NCI-H2029 treated with DMSO at 0.1 percent for 48 hours (cell line): ENCODE results near the gene MED15.

Source experiments
- DNase-seq: peaks from one replicate; lab custom pipeline; 2025; lab: John Stamatoyannopoulos, UW

MED15 gene

DNA sequence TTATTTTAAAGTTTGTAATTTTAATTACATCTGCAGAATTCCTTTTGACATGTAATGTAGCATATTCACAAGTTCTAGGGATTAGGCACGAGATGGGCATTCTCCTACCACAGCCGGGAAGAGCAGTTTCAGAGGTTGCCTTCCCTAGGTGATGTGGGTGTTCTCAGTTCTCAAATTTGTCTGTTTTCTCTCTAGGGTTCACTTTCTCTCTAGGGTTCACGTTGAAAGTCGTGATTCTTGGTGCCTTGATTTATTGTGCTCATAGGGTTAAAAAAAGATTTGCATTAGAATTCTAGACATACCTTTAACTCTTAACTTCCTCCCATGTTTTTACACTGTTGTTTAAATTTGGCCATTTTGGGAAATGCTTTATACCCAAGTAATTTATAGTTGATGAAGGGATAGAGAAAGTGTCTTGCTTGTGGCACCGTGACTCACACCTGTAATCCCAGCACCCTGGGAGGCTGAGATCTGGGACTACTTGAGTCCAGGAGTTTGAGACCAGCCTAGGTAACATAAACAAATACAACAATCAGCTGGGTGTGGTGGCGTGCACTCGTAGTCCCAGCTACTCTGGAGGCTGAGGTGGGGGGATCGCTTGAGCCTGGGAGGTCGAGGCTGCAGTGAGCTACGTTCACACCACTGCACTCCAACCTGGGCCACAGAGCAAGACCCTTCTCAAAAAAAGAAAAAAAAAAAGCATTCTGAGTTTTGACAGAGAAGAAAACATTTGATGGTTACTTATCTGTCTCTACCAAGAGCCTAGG is 3.6 kb downstream of the MED15 start:
- DNase-seq: no peak

DNA sequence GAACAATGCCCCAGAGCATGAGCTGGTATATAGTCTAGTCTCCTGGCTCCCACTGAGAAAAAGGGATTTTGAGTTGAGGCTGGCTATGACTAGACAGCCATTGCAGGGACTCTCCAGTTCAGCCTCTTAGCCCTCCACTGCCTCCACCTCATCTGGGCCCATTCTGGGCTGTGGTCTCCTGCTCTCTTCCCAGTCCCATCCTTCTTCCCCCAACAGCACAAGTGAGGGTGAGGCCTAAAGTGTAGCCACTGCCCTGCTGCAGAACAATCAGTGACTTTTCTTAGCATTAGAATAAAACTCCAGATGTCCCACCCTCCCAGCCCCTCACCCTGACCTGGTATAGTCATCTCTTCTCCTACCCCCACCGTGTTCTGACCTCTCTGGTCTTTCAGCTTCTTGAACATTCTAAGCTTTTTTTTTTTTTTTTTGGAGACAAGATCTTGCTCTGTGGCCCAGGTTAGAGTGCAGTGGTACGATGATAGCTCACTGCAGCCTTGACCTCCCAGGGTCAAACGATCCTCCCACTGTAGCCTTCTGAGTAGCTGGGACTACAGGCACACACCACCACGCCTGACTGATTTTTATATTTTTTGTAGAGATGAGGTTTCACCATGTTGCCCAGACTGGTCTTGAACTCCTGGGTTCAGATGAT is 4.3 kb downstream of the MED15 start:
- DNase-seq: no peak

DNA sequence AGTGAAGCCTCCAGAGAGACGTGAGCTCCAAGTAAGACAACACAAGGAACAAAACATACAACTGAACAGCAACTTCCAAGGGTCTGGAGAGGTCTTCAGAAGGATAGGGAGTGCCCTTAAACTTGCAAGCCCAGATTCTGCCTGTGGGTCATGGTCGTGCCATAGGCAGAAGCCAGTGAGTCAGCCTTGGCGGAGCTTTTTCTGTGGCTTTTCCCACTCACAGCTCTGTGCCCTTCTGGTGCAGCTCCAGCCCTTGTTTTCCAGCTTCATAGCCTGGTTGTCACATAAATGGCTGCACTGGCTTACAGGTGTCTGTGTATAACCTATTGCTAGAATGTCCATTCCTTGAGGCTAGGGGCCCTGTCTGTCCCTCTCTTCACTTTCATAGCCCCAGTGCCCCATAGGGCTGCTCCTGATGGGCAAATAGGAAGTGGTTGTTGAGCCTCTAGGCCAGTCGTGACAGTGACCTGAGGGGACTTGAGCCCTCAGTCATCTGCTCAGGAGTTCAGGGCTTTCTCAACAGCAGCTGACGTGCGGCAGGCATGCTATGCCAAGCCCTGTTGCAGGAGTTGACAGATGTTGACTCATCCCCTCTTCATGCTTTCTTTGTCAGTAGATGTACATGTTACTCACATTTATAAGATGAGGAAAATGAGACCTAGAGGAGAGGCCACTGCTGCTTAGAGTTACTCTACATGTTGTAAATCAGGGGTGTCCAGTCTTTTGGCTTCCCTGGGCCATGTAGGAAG is 7.4 kb downstream of the MED15 start:
- DNase-seq: no peak

DNA sequence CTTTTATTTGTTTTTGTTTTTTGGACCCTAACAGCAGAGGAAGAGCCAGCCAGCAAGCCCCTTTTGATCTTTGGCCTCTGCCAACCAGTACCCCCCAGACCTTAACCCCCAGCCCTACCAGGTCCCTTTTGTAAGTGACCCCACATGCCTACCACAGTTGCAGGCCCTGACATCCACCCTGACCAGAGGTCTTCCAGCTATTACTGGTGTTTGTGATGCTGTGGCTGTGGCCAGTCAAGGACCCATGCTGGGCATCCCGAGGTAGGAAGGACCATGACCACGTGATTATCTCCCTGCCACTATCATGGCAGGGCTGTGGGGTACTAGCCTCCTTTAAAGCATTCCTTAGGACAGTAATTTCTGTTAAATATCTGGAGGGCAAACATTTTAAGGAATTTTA is 9.0 kb downstream of the MED15 start:
- no peak for DNase-seq

DNA sequence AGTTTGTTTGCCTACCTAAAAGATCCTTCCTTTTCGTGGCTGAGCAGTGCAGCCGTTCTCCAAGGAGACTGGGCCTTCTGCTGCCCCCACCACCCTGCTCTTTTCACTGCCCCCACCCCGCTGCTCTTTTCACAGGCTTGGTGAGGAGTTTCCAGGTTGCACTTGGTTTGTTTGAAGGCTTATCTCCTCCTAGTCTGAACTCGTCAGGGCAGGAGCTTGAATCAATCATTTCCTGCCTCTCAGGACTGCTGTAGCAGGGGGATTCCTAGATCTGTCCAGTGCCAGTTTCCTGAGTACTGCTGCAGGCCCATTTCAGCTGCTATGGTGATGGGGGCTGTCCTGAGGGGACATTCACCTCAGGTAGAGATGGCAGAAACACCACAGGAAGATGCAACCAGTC is 10.0 kb downstream of the MED15 start:
- DNase-seq: no peak

DNA sequence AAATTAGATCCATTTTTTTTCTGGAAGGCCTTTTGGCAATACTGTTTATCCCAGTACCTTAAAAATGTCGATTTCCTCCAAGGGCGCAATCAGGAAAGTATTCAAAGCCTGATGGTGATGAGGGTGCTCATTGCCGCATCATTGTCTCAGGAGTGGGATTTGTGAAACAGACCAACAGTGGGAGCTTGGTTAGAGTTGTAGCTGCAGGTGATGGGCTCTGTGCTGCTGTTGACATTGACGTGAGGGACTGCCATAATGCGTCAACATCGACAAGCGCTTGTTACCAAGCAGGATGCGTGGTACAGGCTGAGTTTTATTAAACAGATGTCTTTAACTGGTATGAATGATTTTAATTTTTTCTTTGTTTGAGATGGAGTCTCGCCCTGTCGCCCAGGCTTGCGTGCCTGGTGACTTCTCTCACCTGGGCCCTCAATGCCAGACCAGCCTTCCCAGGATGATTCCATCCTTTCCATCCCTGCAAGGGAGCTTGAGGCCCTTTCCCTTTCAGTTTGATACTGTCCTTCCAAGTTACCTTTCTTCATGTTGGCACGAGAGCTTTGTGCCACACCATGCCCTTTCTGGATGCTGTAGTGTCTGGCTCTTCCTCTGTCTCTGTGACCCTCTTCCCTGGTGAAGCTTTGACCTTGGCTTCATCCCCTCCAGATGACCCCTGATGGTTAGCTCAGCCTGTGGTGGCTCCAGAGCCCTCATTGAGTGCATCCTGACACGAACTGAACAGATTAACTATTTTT is 10.6 kb downstream of the MED15 start:
- DNase-seq: no peak

DNA sequence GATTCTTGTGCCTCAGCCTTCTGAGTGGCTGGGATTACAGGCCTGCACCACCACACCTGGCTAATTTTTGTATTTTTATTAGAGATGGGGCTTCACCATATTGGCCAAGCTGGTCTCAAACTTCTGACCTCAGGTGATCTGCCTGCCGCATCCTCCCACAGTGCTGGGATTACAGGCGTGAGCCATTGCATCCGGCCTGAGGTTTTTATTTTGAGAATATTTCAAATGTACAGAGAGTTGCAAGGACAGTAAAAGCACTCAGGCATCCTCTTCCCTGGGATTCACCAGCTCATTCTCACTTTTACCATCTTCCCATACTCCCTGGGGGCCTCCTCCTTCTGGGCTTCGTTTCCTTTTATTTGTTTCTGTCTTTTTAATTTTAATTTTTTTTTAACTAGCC is 12.1 kb downstream of the MED15 start:
- no peak for DNase-seq

DNA sequence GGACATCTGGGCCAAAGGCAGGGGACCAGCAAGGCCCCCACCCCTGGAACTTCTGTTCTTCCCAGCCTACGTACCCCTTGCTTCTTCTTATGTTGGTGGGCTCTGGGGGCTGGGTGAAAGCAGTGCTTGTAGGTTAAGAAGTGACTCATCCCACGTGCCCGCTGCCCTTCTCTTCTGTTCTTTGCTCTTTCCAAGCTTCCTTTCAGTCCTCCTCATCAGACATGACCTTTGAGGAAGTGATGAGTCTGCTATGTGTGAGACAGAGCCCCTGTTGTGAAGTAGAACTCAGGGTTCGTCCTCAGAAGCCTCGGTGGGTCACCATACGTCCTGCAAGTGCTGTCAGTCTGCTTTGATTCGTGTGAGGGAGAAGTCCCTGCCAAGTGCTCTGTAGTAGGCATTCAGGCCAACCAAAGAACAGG is 12.7 kb downstream of the MED15 start:
- DNase-seq: no peak

DNA sequence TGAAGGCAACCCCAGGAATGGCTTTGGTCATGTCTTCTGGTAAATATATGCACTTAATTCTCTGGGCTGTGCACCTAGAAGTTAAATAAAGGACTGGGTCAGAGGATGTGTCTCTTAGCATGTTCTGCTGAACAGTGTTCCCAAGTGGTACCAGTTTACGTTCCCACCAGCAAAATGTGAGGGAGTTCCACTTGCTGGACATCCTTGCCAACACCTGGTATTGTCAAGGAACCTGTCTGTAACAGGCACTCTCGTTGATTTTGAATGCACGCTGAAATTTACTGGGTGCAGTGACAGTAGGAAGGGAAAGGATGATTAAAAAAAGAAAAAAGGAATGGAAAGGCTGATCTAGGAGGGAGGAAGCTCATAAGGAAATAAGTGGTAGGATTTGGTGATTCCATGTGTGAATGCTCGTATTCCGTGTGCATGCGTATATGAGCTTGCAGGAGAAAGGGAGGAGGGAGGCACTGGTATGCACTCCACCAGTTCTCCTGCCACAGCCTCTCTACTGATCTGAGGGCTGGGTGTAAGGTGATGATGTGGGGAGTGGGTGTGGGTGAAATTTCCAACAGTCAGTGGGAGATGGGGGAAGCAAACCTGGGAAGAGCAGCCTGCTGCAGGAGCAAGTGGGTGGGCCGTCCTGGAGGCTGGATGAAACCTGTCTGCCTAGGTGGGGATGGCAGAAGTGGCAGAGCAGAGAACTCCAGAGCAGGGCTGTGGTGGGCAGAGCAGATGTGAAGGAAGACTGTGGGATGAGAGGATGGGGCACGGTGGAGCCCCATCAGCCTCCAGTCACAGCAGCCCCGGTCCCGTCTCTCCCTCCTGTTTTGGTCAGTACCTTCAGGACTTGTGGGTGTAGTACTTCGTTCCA is 15.0 kb downstream of the MED15 start:
- no peak for DNase-seq

DNA sequence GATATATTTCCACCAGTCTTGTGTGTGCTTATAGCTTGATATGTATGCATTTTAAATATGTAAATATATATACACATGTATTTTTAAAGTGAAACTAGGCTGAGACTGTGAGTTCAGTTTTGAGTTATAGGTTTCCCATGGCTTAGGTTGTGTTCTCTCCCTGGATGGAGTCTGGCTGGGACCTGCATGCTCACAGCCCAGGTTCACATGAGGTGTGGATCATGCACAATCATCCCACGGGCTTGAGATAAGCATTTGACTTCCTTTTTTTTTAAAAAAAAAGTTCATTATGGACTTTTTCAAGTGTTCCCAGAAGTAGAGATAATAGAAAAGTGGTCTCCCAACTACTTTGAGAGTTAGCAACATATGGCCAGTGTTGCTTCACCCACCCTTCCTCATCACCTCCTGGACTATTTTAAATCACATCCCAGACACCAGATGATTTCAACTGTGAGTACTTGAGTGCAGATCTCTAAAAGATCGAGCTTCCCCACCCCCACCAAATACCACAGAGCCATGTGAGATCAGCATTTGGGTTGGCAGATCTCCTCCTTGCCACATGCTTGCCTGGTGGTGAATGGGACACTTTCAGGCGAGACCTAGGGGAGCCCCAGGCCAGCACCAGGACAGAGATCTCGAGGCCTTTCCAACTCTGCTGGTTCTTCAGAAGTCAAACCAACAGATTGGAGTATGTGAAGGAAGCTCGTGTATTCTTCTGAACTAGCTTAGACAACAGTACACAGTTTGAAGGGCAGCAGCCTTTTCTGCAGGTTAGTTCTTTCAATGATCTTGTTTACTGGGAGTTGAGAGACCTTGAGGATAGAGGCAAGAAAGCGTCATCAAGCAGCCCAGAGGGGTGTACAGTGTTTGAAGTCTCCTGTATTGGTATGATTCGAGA is 15.9 kb downstream of the MED15 start:
- no peak for DNase-seq

DNA sequence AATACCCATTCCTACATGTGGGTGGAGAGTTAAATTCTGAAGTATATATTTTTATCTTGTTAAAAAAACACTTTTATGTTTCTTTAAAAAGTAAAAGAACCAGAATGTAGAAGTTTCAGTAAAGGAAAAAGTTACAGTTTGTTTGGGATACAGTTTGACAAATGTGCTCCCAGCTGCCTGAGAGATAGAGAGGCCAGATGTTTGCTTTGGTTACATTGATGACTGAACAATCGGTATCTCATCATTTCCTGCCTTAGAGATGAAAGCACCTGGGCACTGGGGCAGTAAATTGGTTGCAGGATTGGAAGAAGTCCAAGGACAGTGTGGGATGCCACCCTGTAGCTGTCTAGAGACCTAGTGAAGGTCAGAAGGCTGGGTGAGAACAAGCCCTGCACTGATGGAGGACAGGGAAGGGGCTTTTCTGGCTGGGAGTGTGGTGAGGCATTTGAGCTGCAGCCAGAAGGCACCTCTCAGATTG is 16.6 kb downstream of the MED15 start:
- DNase-seq: peak; percentile 63

DNA sequence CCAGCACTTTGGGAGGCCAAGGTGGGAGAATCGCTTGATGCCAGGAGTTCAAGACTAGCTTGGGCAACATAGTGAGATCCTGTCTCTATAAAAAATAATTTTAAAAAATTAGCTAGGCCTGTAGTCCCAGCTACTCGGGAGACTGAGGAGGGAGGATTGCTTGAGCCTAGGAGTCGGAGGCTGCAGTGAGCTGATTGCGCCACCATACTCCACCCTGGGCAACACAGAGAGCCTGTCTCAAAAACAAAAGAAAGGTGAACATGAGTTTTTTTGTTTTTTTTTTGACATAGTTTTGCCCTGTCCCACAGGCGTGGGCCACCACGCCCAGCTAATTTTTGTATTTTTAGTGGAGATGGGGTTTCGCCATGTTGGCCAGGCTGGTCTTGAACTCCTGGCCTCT is 17.6 kb downstream of the MED15 start:
- no peak for DNase-seq

DNA sequence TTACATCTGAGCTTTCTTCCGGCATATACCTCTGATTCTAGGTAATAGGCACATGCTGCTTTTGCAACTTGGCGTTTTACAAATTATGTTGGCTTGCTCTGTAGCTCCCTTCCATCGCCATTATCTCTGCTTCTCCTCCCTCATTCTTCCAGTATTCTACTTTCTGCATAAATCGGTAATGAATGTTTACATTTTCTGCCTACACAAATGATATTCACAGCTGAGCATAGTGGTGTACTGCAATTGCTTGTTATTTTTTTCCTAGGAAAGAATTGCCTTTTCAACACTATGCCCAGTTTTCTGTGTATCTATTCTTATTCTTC is 18.9 kb downstream of the MED15 start:
- DNase-seq: no peak

DNA sequence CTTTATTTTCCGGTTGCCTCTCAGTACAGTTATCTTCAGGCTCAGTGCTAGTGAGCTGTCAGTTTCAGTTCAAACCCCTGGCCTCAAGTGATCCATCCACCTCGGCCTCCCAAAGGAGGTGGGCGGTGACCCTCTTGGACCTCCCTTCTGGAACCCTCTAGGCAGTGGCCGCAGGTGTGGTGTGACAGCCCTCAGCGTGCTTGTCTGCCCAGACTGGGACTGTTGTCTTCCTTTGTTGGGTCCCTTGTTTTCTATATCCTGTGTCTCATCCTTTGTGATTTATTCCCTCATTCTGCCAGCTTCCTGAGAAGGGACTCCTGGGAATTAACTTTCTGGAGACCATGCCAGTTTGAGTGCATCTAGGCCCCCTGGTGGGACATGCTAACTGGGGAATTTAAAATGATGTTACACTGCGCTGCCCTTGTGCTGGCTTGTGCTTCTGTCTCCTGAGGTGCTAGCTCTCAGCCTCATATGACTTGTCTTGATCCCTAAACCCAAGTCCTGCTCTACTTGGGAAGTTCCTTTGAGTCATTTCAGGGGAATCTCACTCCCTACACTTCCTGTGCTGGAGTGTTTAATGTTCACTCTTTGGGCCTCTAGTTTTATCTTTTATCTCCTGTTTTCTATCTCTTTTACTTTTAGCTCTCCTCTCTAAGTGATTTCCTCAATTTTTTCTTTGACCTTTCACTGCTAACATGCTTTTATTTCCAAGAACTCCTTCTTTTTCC is 19.4 kb downstream of the MED15 start:
- no peak for DNase-seq

DNA sequence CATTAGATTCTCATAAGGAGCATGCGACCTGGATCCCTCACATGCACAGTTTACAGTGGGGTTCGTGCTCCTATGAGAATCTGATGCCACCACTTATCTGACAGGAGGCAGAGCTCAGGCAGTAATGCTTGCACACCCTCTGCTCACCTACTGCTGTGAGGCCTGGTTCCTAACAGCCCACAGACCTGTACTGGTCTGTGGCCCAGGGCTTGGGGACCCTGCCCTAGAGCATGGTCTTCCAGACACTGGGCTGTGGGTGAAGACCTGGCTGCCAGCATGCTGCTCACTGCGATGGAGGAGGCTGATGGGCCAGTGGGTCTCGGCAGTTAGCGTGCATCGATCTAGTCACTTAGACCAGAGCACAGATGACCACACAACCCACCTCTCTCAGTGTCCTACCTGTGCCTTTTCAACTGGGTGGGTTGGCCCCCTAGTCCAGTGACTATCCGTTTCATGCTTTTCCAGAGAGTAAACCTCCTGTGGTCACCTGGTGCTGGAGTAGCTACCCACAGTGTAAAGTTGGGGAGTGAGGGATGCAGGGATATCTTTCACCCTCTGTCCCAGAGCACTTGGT is 21.1 kb downstream of the MED15 start:
- no peak for DNase-seq

DNA sequence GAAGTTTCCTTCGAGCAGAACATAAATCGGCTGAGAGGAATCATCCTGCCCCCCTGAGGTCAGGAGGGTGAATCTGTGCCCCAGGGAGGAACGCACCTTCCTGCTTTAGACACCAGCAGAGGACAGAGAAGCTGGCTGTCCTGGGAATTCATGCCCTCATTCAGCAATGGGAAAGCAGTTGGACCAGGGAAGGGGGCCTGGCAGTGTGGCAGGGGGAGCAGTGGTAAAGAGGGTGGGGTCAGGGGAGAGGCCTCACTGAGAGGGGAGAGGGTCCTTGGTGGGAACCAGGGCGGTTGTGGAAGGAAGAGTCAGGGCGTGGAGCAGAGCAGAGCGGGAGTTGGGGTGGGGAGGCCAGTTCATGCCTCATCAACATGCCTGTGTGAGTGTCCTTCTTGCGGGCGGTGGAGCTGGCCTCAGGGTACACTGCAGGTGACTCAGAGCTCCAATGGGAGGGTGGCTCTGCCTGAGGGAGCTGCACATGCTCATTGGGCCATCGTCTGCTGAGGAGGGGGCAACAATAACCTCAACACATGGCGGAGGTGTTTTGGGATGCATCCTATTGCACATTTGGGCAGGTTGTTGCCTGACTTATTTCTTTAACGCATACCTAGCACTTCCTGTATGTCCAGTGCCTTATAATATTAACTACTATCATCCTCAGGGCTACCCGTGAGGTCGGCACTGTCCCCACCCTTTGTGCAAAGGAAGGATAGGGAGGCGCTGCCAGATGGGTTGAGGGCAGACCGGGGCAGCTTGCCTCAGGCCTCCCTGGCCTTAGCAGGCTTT is 23.2 kb downstream of the MED15 start:
- no peak for DNase-seq

DNA sequence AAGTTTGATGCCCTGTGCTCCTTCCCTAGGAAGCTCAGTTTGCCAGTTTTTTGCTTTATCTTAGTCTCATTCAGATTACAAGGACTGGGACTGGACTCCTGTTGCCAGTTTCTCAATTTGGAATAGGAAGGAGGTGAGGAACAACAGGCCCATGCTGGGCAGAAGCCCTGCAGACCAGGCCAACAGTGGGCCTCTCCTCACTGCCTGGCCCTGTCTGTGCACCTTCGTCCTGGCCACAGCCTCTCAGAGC is 23.7 kb downstream of the MED15 start:
- no peak for DNase-seq

DNA sequence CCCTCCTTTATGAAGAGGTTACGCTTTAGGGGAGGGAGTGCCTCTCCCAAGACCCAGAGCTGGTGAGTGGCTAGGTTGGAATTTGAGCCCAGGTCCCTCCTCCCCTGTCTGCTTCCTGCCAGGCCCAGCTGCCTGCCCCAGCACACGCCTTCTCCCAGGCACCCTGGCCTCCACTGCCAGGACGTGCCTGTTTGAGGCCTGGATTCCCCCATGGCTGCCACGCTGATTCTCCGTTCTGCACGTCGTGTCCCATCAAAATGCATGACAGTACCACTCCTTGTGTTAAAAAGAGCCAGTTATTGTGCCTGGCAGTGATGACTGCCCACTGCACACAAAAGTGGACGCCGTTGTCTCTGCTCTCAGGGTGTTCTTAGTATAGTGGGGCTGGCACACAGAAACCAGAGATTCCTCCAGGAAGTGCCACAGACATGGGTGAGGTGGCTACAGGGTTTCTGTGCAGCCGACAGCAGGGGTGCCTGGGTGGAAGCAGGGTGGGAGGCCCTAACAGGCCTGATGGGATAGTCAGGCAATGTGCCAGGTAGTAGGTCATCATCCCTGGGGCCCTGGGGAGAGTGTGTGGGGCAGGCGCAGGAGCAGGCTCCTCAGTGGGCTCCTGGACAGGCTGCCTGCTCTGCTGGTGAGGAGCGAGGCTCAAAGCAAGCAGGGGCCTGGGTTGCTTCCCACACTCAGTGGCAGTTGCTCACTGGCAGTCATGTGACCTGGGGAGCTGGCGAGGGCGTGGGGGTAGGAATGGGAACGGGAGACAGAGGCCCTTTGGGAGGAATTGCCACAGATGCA is 24.2 kb downstream of the MED15 start:
- DNase-seq: peak; percentile 71
